ENCODE results near the gene RET.

RET gene

DNA sequence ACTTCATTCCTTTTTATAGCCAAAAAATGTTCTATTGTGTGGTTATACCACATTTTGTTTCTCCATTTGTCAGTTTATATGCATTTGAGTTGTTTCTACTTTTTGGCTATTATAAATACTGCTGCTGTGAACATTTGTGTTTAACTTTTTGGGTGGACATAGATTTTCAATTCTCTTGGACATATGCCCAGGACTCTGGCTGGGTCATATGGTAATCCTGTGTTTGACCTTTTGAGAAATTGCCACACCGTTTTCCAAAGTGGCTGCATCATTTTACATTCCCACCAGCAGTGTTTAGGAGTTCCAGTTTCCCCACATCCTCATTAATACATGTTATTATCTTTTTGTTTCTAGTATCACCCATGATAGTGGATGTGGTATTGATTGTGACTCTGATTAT lies 100.7 kb downstream of the RET start:
- no peak for DNase-seq
